IMR-90 (cell line): ENCODE data around the gene CCDC116. TPM values are rescaled to one million over a fixed set of nuclear protein-coding genes. Genes with fewer than 3 reads are reported as not detected.

Source experiments
- ATAC-seq: fragments of 200-7000 bp; cut with Tn5 transposase; 2 replicates; pipeline ENCODE4 v1.9.1; 2020; ENCODE audit warnings: low read depth, mild to moderate bottlenecking, moderate library complexity
- BruUV-seq: library from RNA; stranded (reverse); fragments of 400-500 nt; replicated peaks from 2 replicates; lab custom pipeline; 2021; lab: Mats Ljungman, UMichigan
- CTCF ChIA-PET: fragments of 300-600 bp; formaldehyde crosslinking; extraction: SDS; loops from one replicate; lab custom pipeline; 2021; ENCODE audit warnings: antibody characterized with exemption; lab: Yijun Ruan, JAX
- POLR2A ChIA-PET: fragments of 300-600 bp; sonication (Branson Sonifier 250); formaldehyde crosslinking; loops from one replicate; lab custom pipeline; 2022; ENCODE audit warnings: antibody characterized with exemption; ENCODE audit not compliant: unreplicated experiment; lab: Charles Lee
- DNase-seq: peaks from one replicate; pipeline ENCODE4 v3.0.0; 2013
- H2AFZ ChIP-seq: replicated peaks from 2 replicates; pipeline ENCODE3; 2013; ENCODE audit warnings: low read length, mild to moderate bottlenecking; ENCODE audit not compliant: poor library complexity
- H2AK5ac ChIP-seq: 2 replicates; pipeline ENCODE4 v1.6.1; 2013; ENCODE audit warnings: low read depth, low read length, inconsistent platforms
- H2AK9ac ChIP-seq: replicated peaks from 2 replicates; pipeline ENCODE3; 2013; ENCODE audit warnings: mild to moderate bottlenecking, low read depth, low read length, moderate library complexity; ENCODE audit not compliant: poor library complexity
- H2BK120ac ChIP-seq: 2 replicates; pipeline ENCODE4 v1.6.1; 2013; ENCODE audit warnings: low read depth, low read length, inconsistent platforms
- H2BK15ac ChIP-seq: 3 replicates; pipeline ENCODE4 v1.6.1; 2013; ENCODE audit warnings: low read depth, low read length, inconsistent platforms
- H2BK20ac ChIP-seq: 2 replicates; pipeline ENCODE4 v1.6.1; 2013; ENCODE audit warnings: low read depth, mild to moderate bottlenecking, inconsistent platforms, low read length, moderate library complexity
- H2BK5ac ChIP-seq: 2 replicates; pipeline ENCODE4 v1.6.1; 2013; ENCODE audit warnings: mild to moderate bottlenecking, low read depth, low read length, inconsistent platforms; ENCODE audit not compliant: poor library complexity, severe bottlenecking
- H3K14ac ChIP-seq: replicated peaks from 2 replicates; pipeline ENCODE4 v1.6.1; 2013; ENCODE audit warnings: low read depth, low read length, inconsistent platforms
- H3K18ac ChIP-seq: 2 replicates; pipeline ENCODE4 v1.6.1; 2013; ENCODE audit warnings: low read depth, low read length, control low read depth
- H3K23ac ChIP-seq: 2 replicates; pipeline ENCODE4 v1.6.1; 2013; ENCODE audit warnings: low read depth, low read length, inconsistent platforms
- H3K27ac ChIP-seq: 2 replicates; pipeline ENCODE4 v1.5.1; 2013; ENCODE audit warnings: mild to moderate bottlenecking, control low read depth, low read length; ENCODE audit not compliant: insufficient read depth
- H3K27me3 ChIP-seq: 2 replicates; pipeline ENCODE4 v1.6.1; 2013; ENCODE audit warnings: low read length; ENCODE audit not compliant: control insufficient read depth, insufficient read depth
- H3K36me3 ChIP-seq: 2 replicates; pipeline ENCODE4 v1.6.1; 2013; ENCODE audit warnings: low read length, mixed read lengths; ENCODE audit not compliant: control insufficient read depth, insufficient read depth
- H3K4ac ChIP-seq: 2 replicates; pipeline ENCODE4 v1.6.1; 2013; ENCODE audit warnings: low read depth, low read length, inconsistent platforms
- H3K4me1 ChIP-seq: 2 replicates; pipeline ENCODE4 v1.6.1; 2013; ENCODE audit warnings: low read length, mixed read lengths; ENCODE audit not compliant: control insufficient read depth, insufficient read depth
- H3K4me2 ChIP-seq: 2 replicates; pipeline ENCODE4 v1.6.1; 2013; ENCODE audit warnings: low read depth, mild to moderate bottlenecking, control low read depth, low read length, moderate library complexity
- H3K4me3 ChIP-seq: 2 replicates; pipeline ENCODE4 v1.5.1; 2013; ENCODE audit warnings: low read depth, mild to moderate bottlenecking, control low read depth, low read length, moderate library complexity; ENCODE audit not compliant: insufficient read depth
- H3K56ac ChIP-seq: 2 replicates; pipeline ENCODE4 v1.6.1; 2013; ENCODE audit warnings: low read length, inconsistent platforms; ENCODE audit not compliant: insufficient read depth; ENCODE audit errors: extremely low read depth
- H3K79me1 ChIP-seq, 2 experiments: 2 replicates each; pipeline ENCODE4 v1.6.1; 2013; ENCODE audit warnings: low read length in 2 of 2, inconsistent platforms in 1 of 2, low read depth in 1 of 2
- H3K9ac ChIP-seq: 2 replicates; pipeline ENCODE4 v1.6.1; 2013; ENCODE audit warnings: low read depth, low read length, control low read depth
- H3K9me1 ChIP-seq: 2 replicates; pipeline ENCODE4 v1.6.1; 2013; ENCODE audit warnings: low read length, inconsistent platforms; ENCODE audit not compliant: insufficient read depth
- H3K9me3 ChIP-seq: 2 replicates; pipeline ENCODE4 v1.6.1; 2013; ENCODE audit warnings: low read length; ENCODE audit not compliant: control insufficient read depth, insufficient read depth
- H4K20me1 ChIP-seq: 2 replicates; pipeline ENCODE4 v1.6.1; 2013; ENCODE audit warnings: low read length, inconsistent platforms; ENCODE audit not compliant: insufficient read depth
- H4K5ac ChIP-seq: 2 replicates; pipeline ENCODE4 v1.6.1; 2013; ENCODE audit warnings: mild to moderate bottlenecking, low read depth, low read length, control low read depth
- H4K8ac ChIP-seq, 2 experiments: 2 replicates each; pipeline ENCODE4 v1.6.1; 2013; ENCODE audit warnings: low read depth in 2 of 2, low read length in 2 of 2, control low read depth in 1 of 2, inconsistent platforms in 1 of 2
- H4K91ac ChIP-seq: 2 replicates; pipeline ENCODE4 v1.6.1; 2013; ENCODE audit warnings: low read depth, low read length, inconsistent platforms; ENCODE audit not compliant: insufficient read depth
- BHLHE40 ChIP-seq: fragments of 150-350 bp; IDR thresholded peaks from 2 replicates; pipeline ENCODE4 v1.6.1; 2016; ENCODE audit warnings: mild to moderate bottlenecking, low read depth, low read length
- CEBPB ChIP-seq: IDR thresholded peaks from 2 replicates; pipeline ENCODE4 v1.6.1; 2012; ENCODE audit warnings: low read depth, low read length, improper control_type of control experiment
- CHD1 ChIP-seq: IDR thresholded peaks from 2 replicates; pipeline ENCODE4 v1.6.1; 2012; ENCODE audit warnings: low read depth, low read length, improper control_type of control experiment
- CTCF ChIP-seq: conservative IDR thresholded peaks from 2 replicates; pipeline ENCODE4 v1.5.1; 2012; ENCODE audit warnings: mild to moderate bottlenecking, low read depth, low read length, improper control_type of control experiment
- MAFK ChIP-seq: IDR thresholded peaks from 2 replicates; pipeline ENCODE4 v1.6.1; 2012; ENCODE audit warnings: low read depth, low read length, improper control_type of control experiment
- MAZ ChIP-seq: IDR thresholded peaks from 2 replicates; pipeline ENCODE4 v1.6.1; 2012; ENCODE audit warnings: low read depth, mild to moderate bottlenecking, low read length, improper control_type of control experiment, moderate library complexity, borderline replicate concordance
- MXI1 ChIP-seq: IDR thresholded peaks from 2 replicates; pipeline ENCODE4 v1.6.1; 2012; ENCODE audit warnings: low read depth, mild to moderate bottlenecking, low read length, moderate library complexity, borderline replicate concordance
- POLR2A ChIP-seq: IDR thresholded peaks from 2 replicates; pipeline ENCODE4 v1.6.1; 2012; ENCODE audit warnings: mild to moderate bottlenecking, low read depth, low read length
- RAD21 ChIP-seq: IDR thresholded peaks from 2 replicates; pipeline ENCODE4 v1.6.1; 2012; ENCODE audit warnings: low read length, improper control_type of control experiment
- RCOR1 ChIP-seq: IDR thresholded peaks from 2 replicates; pipeline ENCODE4 v1.6.1; 2012; ENCODE audit warnings: mild to moderate bottlenecking, low read length, improper control_type of control experiment; ENCODE audit not compliant: insufficient replicate concordance
- SMC3 ChIP-seq: fragments of 150-350 bp; IDR thresholded peaks from 2 replicates; pipeline ENCODE4 v1.6.1; 2016; ENCODE audit warnings: low read depth, mild to moderate bottlenecking, antibody characterized with exemption, low read length, moderate library complexity
- USF2 ChIP-seq: fragments of 150-350 bp; IDR thresholded peaks from 2 replicates; pipeline ENCODE4 v1.6.1; 2017; ENCODE audit warnings: mild to moderate bottlenecking, antibody characterized with exemption, low read length, low read depth
- WGBS, 2 experiments: methylation state at CpG; one replicate each; pipeline versions ENCODE4 v1.1.5 to v1.1.7; 2013; ENCODE audit warnings: missing lambda C conversion rate in 2 of 2; ENCODE audit not compliant: insufficient read length in 1 of 2; ENCODE audit errors: extremely low coverage in 2 of 2; 5-methylcytosine and 5-hydroxymethylcytosine counted together
- dilution Hi-C: fragments of 300-500 bp; cut with HindIII; formaldehyde crosslinking; loops from one replicate; pipeline ENCODE4 v1.14.3; 2018; ENCODE audit warnings: low sequenced_read_pairs; ENCODE audit not compliant: unreplicated experiment
- in situ Hi-C: fragments of 300-500 bp; cut with MboI; formaldehyde crosslinking; loops from 3 replicates; pipeline ENCODE4 v1.14.3; 2019; ENCODE audit warnings: low sequenced_read_pairs, inconsistent platforms, mixed read lengths
- intact Hi-C: fragments of 100-400 bp; cut with micrococcal nuclease; formaldehyde crosslinking; loops from 2 replicates; pipeline ENCODE4 v1.10.0; 2022
- polyA plus RNA-seq, 3 experiments: library from polyadenylated mRNA; depleted of rRNA; stranded (reverse); fragments of >200 nt; gene quantifications; 2 replicates each; pipeline ENCODE4 v1.2.3, GENCODE V29; 2012; ENCODE audit warnings: low replicate concordance in 1 of 3
- total RNA-seq: library from RNA; depleted of rRNA; stranded (reverse); fragments of >200 nt; gene quantifications from 2 replicates; pipeline ENCODE4 v1.2.3, GENCODE V29; 2012

Gene CCDC116
- total and polyA plus RNA-seq, 2 of the 4 experiments (the other 2 are of a cell fraction) = under 0.01 to 0.27 TPM

GRCh38 chr22:21669026-21669425 lies 36.5 kb downstream of the CCDC116 start:
- in situ Hi-C loops (no loop called here), intact Hi-C loops (loop anchor here (5.0 kb wide), 1 partner anchor 268 kb away; no protein-coding TSS in a partner anchor), dilution Hi-C loops (no loop called here)
- H4K5ac ChIP-seq = no peak overlapping the region
- H3K56ac ChIP-seq = no peak overlapping the region
- ChIA-PET CTCF (no interaction called here), POLR2A (no interaction called here)
- H3K18ac ChIP-seq = no peak overlapping the region
- H3K4ac ChIP-seq = no peak overlapping the region
- no peak overlapping the region for H3K9ac ChIP-seq
- peaks cover 7% of the 10 kb centered on the region for H3K9me1 ChIP-seq
- no peak overlapping the region for H2BK120ac ChIP-seq
- TF ChIP-seq CHD1 (no peak), USF2 (no peak), RCOR1 (no peak), CTCF (no peak), POLR2A (no peak), SMC3 (no peak), RAD21 (no peak), MAFK (no peak), BHLHE40 (no peak), CEBPB (no peak), MXI1 (no peak), MAZ (no peak)
- H3K4me3 ChIP-seq = no peak overlapping the region
- H3K4me1 ChIP-seq = peaks cover 2% of the 10 kb centered on the region
- peaks cover 27 to 45% of the 10 kb centered on the region in 2 experiments for H3K79me1 ChIP-seq
- DNase-seq (no peak), ATAC-seq (no peak)
- no peaks in the 10 kb centered on the region; the same call in none of the 2 replicates for H4K20me1 ChIP-seq
- H2BK5ac ChIP-seq = no peak overlapping the region
- no peak overlapping the region for H2BK15ac ChIP-seq
- H3K27ac ChIP-seq = no peak overlapping the region
- H2AK5ac ChIP-seq = no peak overlapping the region
- H3K27me3 ChIP-seq = no peaks in the 10 kb centered on the region
- H4K8ac ChIP-seq = no peak overlapping the region
- no peak overlapping the region for H2AK9ac ChIP-seq
- peaks cover 25% of the 10 kb centered on the region for H3K36me3 ChIP-seq
- no peak overlapping the region for H3K23ac ChIP-seq
- no peak overlapping the region for H4K91ac ChIP-seq
- no peak overlapping the region for H3K4me2 ChIP-seq
- WGBS, 2 experiments = 92% methylated on average over 2 of the region's 9 CpGs; no CpG with 5 or more reads in 1 of the 2 experiments
- H3K14ac ChIP-seq = no peak overlapping the region
- no peak overlapping the region for H2AFZ ChIP-seq
- no peak overlapping the region for H2BK20ac ChIP-seq
- no peaks in the 10 kb centered on the region for H3K9me3 ChIP-seq
- no TSS peak for BruUV-seq
